SKM-1 (cell line): ENCODE data around the gene MRGPRD.
"Not testable (repeated sequence)": the region's sequence is repeated elsewhere in the genome, so short reads cannot be mapped to it uniquely, and the experiment has no call there.

ENCODE experiments used
- DNase-seq: peaks from one replicate; lab custom pipeline; 2025; ENCODE audit not compliant: unreplicated experiment; lab: John Stamatoyannopoulos, UW

MRGPRD gene

DNA sequence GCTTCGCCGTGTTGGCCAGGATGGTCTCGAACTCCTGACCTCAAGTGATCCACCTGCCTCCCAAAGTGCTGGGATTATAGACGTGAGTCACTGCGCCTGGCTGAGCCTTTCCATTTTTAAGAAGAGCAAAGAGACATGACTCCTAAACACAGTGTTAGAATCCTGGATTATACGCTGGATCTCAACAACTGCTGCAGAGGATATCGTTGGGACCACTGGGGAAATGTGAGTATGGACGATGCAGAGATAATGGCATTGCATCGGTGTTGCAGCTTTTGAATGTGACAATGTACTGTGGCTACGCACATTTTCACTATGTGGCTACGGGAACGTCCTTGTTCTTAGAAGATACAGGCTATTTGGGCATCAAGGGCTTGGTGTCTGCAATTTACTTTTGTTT is 26.0 kb upstream of the MRGPRD start:
- DNase-seq: no peak

DNA sequence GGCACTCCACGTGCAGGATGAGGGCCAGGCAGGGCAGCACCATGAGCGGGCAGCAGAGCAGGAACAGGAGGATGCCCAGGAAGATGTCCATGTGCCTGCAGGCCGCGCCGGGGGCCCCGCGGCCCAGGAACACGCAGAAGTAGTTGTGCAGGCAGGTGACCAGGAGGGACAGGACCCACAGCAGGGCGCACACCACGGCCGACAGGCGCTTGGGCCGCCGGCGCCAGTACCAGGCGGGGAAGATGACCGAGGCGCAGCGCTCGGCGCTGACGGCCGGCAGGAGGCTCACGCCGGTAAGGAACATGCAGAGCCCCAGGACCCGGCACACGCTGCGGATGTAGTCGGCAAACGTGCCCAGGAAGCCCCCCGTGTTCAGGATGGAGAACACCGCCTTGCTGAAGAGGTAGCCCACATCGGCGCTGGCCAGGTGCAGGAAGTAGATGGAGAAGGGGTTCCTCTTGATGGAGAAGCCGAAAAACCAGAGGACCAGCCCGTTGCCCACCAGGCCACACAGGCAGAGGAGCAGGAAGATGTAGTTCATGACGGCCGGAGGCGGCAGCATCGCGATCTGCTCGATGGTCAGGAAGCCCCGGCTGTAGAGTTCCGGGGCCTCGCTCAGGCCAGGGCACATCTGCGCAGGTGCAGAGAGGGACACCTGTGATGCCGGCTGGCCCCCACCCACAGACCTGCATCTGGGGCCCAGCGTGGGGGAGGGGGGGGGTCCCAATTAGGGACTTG is 25.0 kb upstream of the MRGPRD start:
- DNase-seq: no peak

DNA sequence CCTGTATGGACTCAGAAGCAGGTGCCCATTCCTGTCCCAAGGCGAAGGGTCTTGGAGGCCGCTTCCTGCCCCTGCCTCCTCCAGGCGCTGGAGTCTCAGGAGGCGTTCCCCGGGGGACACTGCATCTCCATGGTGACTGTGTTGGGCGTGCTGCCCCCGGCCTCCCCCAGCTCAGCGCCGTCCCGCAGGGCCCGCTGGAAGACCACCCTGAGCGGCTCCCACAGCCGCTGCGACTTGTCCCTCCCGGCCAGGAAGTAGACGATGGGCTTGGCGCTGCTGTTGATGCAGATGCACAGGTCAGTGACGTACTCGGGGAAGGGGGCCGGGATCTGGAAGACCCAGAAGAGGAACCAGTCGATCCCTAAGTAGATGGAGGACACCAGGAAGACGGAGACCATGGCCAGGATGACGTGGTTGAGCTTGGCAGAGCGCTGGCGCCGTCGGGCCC is 24.4 kb upstream of the MRGPRD start:
- DNase-seq: no peak

DNA sequence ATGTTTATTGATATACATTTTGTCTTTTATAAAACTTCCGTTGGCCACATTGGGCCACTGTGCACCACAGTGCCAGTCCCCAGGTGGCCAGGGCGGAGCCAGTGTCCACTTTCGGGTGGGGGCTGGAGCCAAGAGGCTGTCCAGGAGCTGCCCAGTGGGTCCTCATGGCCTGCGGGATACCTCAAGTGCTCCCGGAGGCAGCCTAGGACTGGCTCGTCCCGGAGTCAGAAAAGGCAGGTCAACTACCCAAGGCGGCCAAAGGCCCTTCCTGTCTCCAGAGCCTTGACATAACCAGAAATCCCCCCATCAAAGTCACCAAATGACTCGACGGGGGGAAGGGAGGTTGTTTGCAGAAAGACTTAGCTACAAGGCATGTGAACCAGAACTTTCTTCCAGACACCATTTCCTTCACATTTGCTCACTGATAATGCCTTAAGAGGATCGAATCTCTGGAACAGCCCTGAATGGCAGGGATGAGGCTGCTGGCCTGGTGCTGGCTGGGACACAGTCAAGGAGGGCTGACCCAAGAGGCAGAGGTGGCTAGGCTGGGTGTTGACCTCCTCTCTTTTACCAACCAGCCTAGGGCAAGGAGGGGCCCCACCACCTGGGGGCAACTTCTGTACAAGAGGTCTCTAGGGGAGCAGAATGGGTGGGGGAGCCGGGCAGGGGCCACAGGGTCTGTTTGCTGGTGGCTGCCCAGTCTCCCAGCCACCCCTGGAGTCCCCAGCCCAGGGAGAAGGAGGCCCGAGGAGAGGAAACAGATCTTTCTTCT is 23.8 kb upstream of the MRGPRD start:
- no peak for DNase-seq

GRCh38 chr11:69003866-69004367 is 23.1 kb upstream of the MRGPRD start:
- no peak for DNase-seq

DNA sequence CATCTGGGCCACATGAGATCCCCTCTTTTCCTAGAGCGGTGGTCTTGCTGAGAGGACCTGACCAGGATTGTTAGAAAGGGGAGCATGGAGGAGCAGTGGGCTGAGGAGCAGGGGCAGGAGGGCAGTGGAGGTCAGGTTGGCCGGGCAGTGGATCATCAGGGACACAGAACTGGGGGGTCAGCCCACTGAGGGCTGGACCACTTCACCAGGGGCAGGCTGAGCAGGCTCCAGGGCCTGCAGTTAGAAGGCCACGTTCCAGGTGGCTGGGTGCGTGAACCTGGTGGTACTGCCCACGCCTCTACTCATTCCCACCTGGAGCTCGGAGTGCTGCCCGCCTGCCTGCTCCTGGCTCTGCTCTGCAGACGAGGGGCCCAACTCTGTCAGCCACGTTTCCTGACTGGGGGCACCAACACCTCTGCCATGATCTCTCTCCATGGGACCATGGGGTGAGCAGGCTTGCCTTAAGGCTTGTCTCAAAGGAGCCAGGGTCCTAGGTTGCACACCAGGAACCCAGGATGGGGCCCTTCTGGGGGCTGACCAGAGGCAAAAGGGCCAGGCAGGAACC is 22.6 kb upstream of the MRGPRD start:
- DNase-seq: no peak

DNA sequence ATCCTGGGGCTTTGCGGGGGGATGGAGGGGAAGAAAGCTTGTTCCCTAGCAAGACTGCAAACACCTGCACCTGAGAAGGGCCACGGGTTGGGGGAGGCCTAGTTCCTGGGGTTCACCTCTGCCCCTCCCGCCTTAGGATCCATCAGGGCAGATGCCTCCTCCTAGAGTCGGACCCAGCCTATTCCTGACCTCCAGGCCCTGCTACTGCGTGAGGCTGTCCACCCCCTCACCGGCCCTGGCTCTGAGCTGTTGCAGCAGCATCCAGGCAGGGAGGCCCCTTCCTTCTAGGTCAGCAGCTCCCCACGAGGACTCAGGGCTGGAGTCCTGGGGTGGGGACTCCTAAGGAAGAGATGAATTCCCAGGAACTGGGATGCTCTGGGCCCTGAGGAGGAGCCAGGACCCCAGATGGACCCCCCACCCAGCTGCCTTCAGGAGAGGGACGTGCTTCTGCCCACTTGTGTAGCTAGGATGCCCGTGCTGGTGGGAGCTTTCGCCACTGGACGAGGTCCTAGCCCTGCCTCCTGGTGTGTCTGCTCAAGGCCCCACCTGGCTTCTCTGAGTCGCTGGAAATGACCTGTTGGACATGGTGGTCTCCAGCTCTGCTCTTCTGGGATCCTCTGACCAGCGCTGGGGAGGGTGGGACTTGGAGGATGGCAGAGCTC is 21.9 kb upstream of the MRGPRD start:
- DNase-seq: no peak

DNA sequence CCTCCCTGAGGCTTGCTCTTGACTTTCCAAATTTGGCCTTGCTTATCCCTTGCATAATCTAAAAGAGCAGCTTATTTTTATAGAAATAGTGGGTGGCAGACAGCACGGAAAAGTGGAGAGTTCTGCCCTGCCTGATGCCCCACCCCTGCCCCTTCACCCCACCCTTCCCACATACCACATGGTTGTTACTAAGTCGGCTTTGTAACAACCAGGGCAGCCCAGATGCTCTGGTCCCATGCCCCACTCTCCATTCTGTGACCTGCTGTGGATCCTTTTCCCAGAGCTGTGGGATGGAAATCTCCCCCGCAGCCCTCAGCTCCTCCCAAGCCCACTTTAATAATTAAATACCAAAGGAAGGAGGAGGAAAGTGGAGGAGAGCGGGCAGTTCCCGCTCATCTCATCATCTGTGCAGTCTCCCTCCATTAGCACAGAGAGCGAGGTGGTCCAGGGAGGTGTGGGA is 21.4 kb upstream of the MRGPRD start:
- DNase-seq: no peak

- no peak for DNase-seq
Measured at GRCh38 chr11:69001243-69002081, 20.7 kb upstream of the MRGPRD start.

DNA sequence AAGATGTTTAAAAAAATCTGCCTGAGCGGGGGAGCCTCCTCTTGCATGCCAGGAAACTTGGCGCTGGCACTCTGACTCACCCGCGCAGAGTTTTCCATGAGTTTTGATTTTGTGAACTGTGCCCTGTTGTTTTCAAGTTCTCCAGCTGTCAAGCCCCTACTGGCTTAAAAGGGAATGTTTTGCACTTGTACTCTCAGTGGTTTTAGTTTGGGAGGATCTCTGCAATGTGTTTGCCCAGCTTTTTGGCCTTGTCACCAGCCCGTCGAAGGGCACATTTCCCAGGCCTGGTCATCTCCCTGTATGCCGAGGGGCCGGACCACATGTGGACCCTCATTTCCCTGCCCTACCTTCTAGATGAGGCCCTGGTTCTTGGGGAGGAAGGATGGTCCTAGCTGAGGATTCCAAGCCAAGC is 20.1 kb upstream of the MRGPRD start:
- no peak for DNase-seq

GRCh38 chr11:69000391-69000790 is 19.6 kb upstream of the MRGPRD start:
- no peak for DNase-seq

- DNase-seq: not testable (repeated sequence)
Measured at GRCh38 chr11:68999748-69000355, 19.1 kb upstream of the MRGPRD start.

DNA sequence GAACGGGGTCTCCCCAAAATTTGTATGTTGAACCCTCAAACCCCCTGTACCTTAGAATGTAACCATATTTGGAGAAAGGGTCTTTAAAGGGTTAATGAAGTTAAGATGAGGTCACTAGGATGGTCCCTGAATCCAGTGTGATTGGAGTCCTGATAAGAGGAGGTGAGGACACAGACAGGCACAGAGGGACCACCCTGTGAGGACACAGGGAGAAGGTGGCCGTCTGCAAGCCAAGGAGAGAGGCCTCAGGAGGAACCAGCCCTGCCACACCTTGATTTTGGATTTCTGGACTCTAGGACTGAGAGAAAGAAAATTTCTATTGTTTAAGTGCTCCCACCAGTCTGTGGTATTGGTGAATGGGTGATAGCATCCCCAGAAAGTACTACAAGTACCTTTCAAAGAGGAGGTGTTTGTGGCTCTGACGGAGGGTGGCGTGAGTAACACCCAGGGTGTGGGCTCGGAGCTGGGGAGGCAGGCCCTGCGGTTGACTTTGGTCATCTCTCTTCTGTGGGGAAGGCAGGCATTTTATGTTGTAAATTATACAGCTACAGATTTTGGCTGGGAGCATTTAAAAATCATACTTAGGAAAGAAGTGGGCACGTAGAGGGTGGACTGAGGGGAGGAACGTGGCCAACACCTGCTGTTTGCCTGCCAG is 18.4 kb upstream of the MRGPRD start:
- no peak for DNase-seq

- DNase-seq: no peak
Measured at GRCh38 chr11:68998390-68998911, 17.7 kb upstream of the MRGPRD start.

DNA sequence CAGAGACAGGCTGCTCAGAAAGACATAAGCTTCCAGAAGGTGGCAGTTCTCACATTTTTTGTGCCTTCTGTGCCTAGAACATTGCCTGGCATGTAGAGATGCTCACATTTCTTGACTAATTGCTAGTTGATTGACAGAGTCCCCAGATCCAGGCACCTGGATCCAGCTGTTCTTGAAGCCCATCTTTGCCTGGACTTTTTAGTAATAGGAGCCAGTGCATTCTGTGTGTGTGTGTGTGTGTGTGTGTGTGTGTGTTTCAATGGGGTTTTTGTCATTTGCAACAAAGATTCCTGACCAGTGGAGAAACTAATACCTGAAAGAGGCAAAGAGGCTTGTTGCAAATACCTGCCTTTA is 17.2 kb upstream of the MRGPRD start:
- no peak for DNase-seq

GRCh38 chr11:68997124-68997994 is 16.6 kb upstream of the MRGPRD start:
- DNase-seq: no peak

DNA sequence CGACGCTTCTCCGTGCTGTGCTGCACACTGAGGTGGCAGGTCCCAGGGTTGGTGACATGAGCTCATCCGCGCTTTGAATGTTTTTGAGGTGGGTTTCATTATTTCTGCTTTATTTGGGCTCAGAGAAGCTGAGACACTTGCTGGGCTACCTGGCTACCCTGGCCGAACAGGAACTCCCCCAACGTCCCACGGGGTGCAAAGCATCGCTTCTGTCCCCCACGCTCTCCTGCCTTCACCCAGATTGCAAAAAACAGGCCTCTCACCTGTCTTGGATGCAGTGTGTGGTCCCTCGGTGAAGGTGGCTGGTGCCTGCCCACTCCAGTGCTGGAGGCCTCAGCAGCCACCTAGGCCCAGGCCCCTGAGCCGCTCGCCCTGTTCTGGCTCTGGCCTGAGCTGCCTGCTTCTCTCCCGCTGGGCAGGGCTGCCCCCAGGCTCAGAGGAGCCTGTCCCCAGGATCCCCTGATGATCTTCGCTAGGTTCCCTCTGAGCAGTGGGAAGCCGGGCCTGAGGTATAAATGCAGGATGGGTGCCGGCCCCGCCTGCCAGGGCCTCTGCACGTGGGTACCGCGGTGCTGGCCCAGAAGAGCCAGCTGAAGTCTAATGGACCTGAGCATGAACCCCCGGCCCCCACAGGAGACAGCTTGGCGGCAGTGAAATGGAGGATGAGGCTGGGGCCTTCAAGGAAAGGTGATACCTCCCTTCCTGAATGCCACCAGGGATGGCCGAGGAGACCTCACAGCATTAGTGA is 15.8 kb upstream of the MRGPRD start:
- DNase-seq: no peak

- DNase-seq: no peak
Measured at GRCh38 chr11:68994894-68995285, 14.1 kb upstream of the MRGPRD start.
